GM12878 (cell line): ENCODE data around the gene MACROD2. TPM values are rescaled to one million over a fixed set of nuclear protein-coding genes. Genes with fewer than 3 reads are reported as not detected.

ENCODE experiments used
- ATAC-seq: fragments of 200-7000 bp; cut with Tn5 transposase; 3 replicates; pipeline ENCODE4 v1.9.1; 2020; ENCODE audit warnings: mild to moderate bottlenecking, moderate library complexity
- BruUV-seq: library from RNA; stranded (reverse); fragments of 400-500 nt; replicated peaks from 2 replicates; lab custom pipeline; 2021; lab: Mats Ljungman, UMichigan
- CTCF ChIA-PET: fragments of 300-600 bp; sonication (Branson Sonifier 250); formaldehyde crosslinking; extraction: SDS; loops from one replicate; lab custom pipeline; 2021; ENCODE audit warnings: inconsistent platforms; lab: Yijun Ruan, JAX
- POLR2A ChIA-PET: fragments of 350-600 bp; formaldehyde crosslinking; extraction: SDS; loops from one replicate; lab custom pipeline; 2021; ENCODE audit warnings: inconsistent platforms; lab: Charles Lee
- RAD21 ChIA-PET: fragments of 300-600 bp; sonication (Branson Sonifier 250); formaldehyde crosslinking; loops from one replicate; lab custom pipeline; 2023; ENCODE audit warnings: antibody characterized with exemption; ENCODE audit not compliant: unreplicated experiment; lab: Charles Lee
- SMC1A ChIA-PET: fragments of 300-600 bp; sonication (Branson Sonifier 250); formaldehyde crosslinking; loops from one replicate; lab custom pipeline; 2023; ENCODE audit not compliant: unreplicated experiment, uncharacterized antibody; lab: Charles Lee
- DNase-seq: peaks from one replicate; pipeline ENCODE4 v3.0.0-alpha.2; 2011; ENCODE audit warnings: low read depth, low spot score
- FAIRE-seq: peaks from 3 replicates; lab custom pipeline; 2011; peaks lifted over from hg19 to GRCh38; lab: Jason Lieb, UNC
- H2AFZ ChIP-seq: 2 replicates; pipeline ENCODE4 v1.6.0; 2011; ENCODE audit warnings: low read depth, low read length, control low read depth; ENCODE audit not compliant: control insufficient read depth
- H3K27ac ChIP-seq: 2 replicates; pipeline ENCODE4 v1.5.1; 2011; ENCODE audit warnings: control low read depth; ENCODE audit not compliant: control insufficient read depth, insufficient read depth
- H3K27me3 ChIP-seq, 2 experiments: replicated peaks in 1 of 2; 2 replicates each; pipeline versions ENCODE4 v1.6.0 to v1.6.1; 2011; ENCODE audit warnings: low read length in 1 of 2; ENCODE audit not compliant: control insufficient read depth in 2 of 2, insufficient read depth in 2 of 2
- H3K36me3 ChIP-seq, 2 experiments: 2 replicates each; pipeline ENCODE4 v1.5.1; 2011; ENCODE audit warnings: low read length in 1 of 2; ENCODE audit not compliant: control insufficient read depth in 2 of 2, insufficient read depth in 2 of 2
- H3K4me1 ChIP-seq: 2 replicates; pipeline ENCODE4 v1.6.1; 2011; ENCODE audit warnings: mild to moderate bottlenecking, low read length, moderate library complexity, mixed read lengths; ENCODE audit not compliant: control insufficient read depth, insufficient read depth
- H3K4me2 ChIP-seq: 2 replicates; pipeline ENCODE4 v1.6.0; 2011; ENCODE audit warnings: control low read depth; ENCODE audit not compliant: control insufficient read depth, insufficient read depth
- H3K4me3 ChIP-seq: fragments of 200-600 bp; sonication (generic); 2 replicates; pipeline ENCODE4 v1.5.1; 2016
- H3K79me2 ChIP-seq: 2 replicates; pipeline ENCODE4 v1.6.0; 2011; ENCODE audit warnings: low read length; ENCODE audit not compliant: control insufficient read depth, insufficient read depth
- H3K9ac ChIP-seq: 2 replicates; pipeline ENCODE4 v1.8.0; 2011; ENCODE audit warnings: low read length, control low read depth, mixed read lengths; ENCODE audit not compliant: control insufficient read depth, insufficient read depth
- H3K9me3 ChIP-seq: replicated peaks from 3 replicates; pipeline ENCODE4 v1.5.1; 2011; ENCODE audit warnings: mild to moderate bottlenecking, low read length; ENCODE audit not compliant: control insufficient read depth, insufficient read depth
- H4K20me1 ChIP-seq: 2 replicates; pipeline ENCODE4 v1.6.0; 2011; ENCODE audit not compliant: control insufficient read depth, insufficient read depth
- CBX5 ChIP-seq: sonication (generic); IDR thresholded peaks from 2 replicates; pipeline ENCODE4 v1.6.1; 2016; ENCODE audit warnings: low read depth, moderate library complexity, mild to moderate bottlenecking, inconsistent platforms
- IKZF1 ChIP-seq: fragments of 450-650 bp; conservative IDR thresholded peaks from 2 replicates; pipeline ENCODE4 v1.6.1; 2017; ENCODE audit warnings: antibody characterized with exemption, mild to moderate bottlenecking
- KDM1A ChIP-seq: fragments of 200-600 bp; sonication (generic); IDR thresholded peaks from 2 replicates; pipeline ENCODE4 v1.6.1; 2016; ENCODE audit warnings: borderline replicate concordance
- MLLT1 ChIP-seq: fragments of 450-650 bp; IDR thresholded peaks from 2 replicates; pipeline ENCODE4 v1.6.1; 2016; ENCODE audit warnings: mild to moderate bottlenecking
- POLR2A ChIP-seq: IDR thresholded peaks from 2 replicates; pipeline ENCODE4 v1.6.1; 2011; ENCODE audit warnings: low read depth, mild to moderate bottlenecking, low read length
- RCOR1 ChIP-seq: conservative IDR thresholded peaks from 2 replicates; pipeline ENCODE4 v1.6.1; 2012; ENCODE audit warnings: low read depth, low read length, improper control_type of control experiment
- TBL1XR1 ChIP-seq: IDR thresholded peaks from 2 replicates; pipeline ENCODE4 v1.6.1; 2012; ENCODE audit warnings: low read depth, low read length, improper control_type of control experiment
- TCF12 ChIP-seq: IDR thresholded peaks from 2 replicates; pipeline ENCODE4 v1.6.1; 2011; ENCODE audit warnings: low read depth, mild to moderate bottlenecking, low read length
- TCF3 ChIP-seq: IDR thresholded peaks from 2 replicates; pipeline ENCODE4 v1.6.1; 2012; ENCODE audit warnings: low read depth, mild to moderate bottlenecking, low read length, borderline replicate concordance; ENCODE audit not compliant: insufficient read depth
- ZNF274 ChIP-seq: IDR thresholded peaks from one replicate; pipeline ENCODE4 v1.8.0; 2011; ENCODE audit not compliant: insufficient read length, insufficient read depth
- WGBS: methylation state at CpG from one replicate; pipeline ENCODE4 v1.1.6; 2016; ENCODE audit warnings: low lambda C conversion rate; ENCODE audit not compliant: insufficient replicate concordance, insufficient coverage; ENCODE audit errors: missing lambda C conversion rate; 5-methylcytosine and 5-hydroxymethylcytosine counted together
- in situ Hi-C: fragments of 300-500 bp; cut with MboI; formaldehyde crosslinking; loops from 9 replicates; pipeline ENCODE4 v1.14.3; 2018; ENCODE audit warnings: mixed read lengths
- intact Hi-C: fragments of 100-400 bp; cut with micrococcal nuclease; formaldehyde crosslinking; loops from one replicate; pipeline ENCODE4 v1.14.2; 2022; ENCODE audit not compliant: unreplicated experiment
- polyA plus RNA-seq, 11 experiments: library from polyadenylated mRNA; depleted of rRNA in 4 of 11; unstranded in 6 of 11; stranded (reverse) in 5 of 11; fragments of >200 nt; fragmentation: Nextera tagmentation in 4 of 11; fragmentation: Illumina TruSeq in 1 of 11; extraction: Ambion mirVana in 4 of 11; extraction: Trizol in 1 of 11; gene quantifications; 1 replicate in 1 of 11; 2 replicates in 10 of 11; pipeline versions ENCODE4 v1.2.1 to v1.2.3, GENCODE V29; 2011 to 2016; ENCODE audit warnings: inconsistent platforms in 2 of 11, missing spikeins in 2 of 11, low read depth in 1 of 11
- total RNA-seq, 4 experiments: library from RNA; depleted of rRNA in 3 of 4; stranded (reverse); fragments of >200 nt in 3 of 4; fragmentation: Illumina TruSeq in 1 of 4; extraction: Trizol in 1 of 4; gene quantifications; 2 replicates each; pipeline versions ENCODE4 v1.2.1 to v1.2.3, GENCODE V29; 2013 to 2021
- TF ChIP-seq, protein P1 (sequence below): IDR thresholded peaks from 2 replicates; pipeline ENCODE4 v1.6.1; 2011; ENCODE audit warnings: borderline replicate concordance, low read depth, mild to moderate bottlenecking, moderate library complexity, low read length; ENCODE audit not compliant: insufficient read depth, poor library complexity, severe bottlenecking
- TF ChIP-seq, protein P2 (sequence below): fragments of 450-650 bp; IDR thresholded peaks from 2 replicates; pipeline ENCODE4 v1.6.1; 2017; ENCODE audit warnings: mild to moderate bottlenecking, low read depth, inconsistent platforms; ENCODE audit not compliant: poor library complexity, severe bottlenecking
- TF ChIP-seq, protein P3 (sequence below): fragments of 450-650 bp; formaldehyde crosslinking; IDR thresholded peaks from 2 replicates; pipeline ENCODE4 v1.5.0; 2022; ENCODE audit warnings: mild to moderate bottlenecking, missing genetic modification characterization
- TF ChIP-seq, protein P4 (sequence below): IDR thresholded peaks from 2 replicates; pipeline ENCODE4 v1.6.1; 2012; ENCODE audit warnings: low read depth, low read length, improper control_type of control experiment

Gene MACROD2
- total and polyA plus RNA-seq, 10 of the 15 experiments (the other 5 are each of a cell fraction or from before 2014, with no cell fraction given): 1.1 to 21.5 (median 2.2) TPM

GRCh38 chr20:14877301-14878028 is 882.1 kb downstream of the MACROD2 start:
- Histone ChIP-seq H3K36me3 (no peaks in the 10 kb centered on the region), H4K20me1 (no peaks in the 10 kb centered on the region), H3K9ac (no peak overlapping the region), H3K4me2 (no peak overlapping the region), H2AFZ (no peak overlapping the region), H3K27ac (no peak overlapping the region), H3K4me3 (no peak overlapping the region), H3K4me1 (no peaks in the 10 kb centered on the region), H3K9me3 (no peaks in the 10 kb centered on the region; the same call in 2 of the 3 replicates), H3K79me2 (no peaks in the 10 kb centered on the region), H3K27me3 (no peaks in the 10 kb centered on the region)
- no peak for ATAC-seq
- in situ Hi-C loops: no loop called here
- ChIA-PET RAD21 (no interaction called here), SMC1A (interaction anchor here (1.5 kb wide), 1 partner anchor 12 kb away, joined by 5 read pairs; no protein-coding TSS in a partner anchor), POLR2A (no interaction called here), CTCF (no interaction called here)
- BruUV-seq: no TSS peak
- intact Hi-C loops: loop anchor here (2.0 kb wide), 1 partner anchor 47 kb away; no protein-coding TSS in a partner anchor
- DNase-seq: no peak
- WGBS: 85% methylated on average over 3 of the region's 3 CpGs
- FAIRE-seq: no peak
- TF ChIP-seq RCOR1: no peak
- no peak for TF ChIP-seq POLR2A
- TF ChIP-seq, protein P1, sequence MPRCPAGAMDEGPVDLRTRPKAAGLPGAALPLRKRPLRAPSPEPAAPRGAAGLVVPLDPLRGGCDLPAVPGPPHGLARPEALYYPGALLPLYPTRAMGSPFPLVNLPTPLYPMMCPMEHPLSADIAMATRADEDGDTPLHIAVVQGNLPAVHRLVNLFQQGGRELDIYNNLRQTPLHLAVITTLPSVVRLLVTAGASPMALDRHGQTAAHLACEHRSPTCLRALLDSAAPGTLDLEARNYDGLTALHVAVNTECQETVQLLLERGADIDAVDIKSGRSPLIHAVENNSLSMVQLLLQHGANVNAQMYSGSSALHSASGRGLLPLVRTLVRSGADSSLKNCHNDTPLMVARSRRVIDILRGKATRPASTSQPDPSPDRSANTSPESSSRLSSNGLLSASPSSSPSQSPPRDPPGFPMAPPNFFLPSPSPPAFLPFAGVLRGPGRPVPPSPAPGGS: no peak
- TF ChIP-seq, protein P2, sequence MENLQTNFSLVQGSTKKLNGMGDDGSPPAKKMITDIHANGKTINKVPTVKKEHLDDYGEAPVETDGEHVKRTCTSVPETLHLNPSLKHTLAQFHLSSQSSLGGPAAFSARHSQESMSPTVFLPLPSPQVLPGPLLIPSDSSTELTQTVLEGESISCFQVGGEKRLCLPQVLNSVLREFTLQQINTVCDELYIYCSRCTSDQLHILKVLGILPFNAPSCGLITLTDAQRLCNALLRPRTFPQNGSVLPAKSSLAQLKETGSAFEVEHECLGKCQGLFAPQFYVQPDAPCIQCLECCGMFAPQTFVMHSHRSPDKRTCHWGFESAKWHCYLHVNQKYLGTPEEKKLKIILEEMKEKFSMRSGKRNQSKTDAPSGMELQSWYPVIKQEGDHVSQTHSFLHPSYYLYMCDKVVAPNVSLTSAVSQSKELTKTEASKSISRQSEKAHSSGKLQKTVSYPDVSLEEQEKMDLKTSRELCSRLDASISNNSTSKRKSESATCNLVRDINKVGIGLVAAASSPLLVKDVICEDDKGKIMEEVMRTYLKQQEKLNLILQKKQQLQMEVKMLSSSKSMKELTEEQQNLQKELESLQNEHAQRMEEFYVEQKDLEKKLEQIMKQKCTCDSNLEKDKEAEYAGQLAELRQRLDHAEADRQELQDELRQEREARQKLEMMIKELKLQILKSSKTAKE: no peak
- TF ChIP-seq IKZF1: no peak
- TF ChIP-seq TCF12: no peak
- TF ChIP-seq TCF3: no peak
- no peak for TF ChIP-seq TBL1XR1
- TF ChIP-seq ZNF274: no peak
- TF ChIP-seq, protein P3, sequence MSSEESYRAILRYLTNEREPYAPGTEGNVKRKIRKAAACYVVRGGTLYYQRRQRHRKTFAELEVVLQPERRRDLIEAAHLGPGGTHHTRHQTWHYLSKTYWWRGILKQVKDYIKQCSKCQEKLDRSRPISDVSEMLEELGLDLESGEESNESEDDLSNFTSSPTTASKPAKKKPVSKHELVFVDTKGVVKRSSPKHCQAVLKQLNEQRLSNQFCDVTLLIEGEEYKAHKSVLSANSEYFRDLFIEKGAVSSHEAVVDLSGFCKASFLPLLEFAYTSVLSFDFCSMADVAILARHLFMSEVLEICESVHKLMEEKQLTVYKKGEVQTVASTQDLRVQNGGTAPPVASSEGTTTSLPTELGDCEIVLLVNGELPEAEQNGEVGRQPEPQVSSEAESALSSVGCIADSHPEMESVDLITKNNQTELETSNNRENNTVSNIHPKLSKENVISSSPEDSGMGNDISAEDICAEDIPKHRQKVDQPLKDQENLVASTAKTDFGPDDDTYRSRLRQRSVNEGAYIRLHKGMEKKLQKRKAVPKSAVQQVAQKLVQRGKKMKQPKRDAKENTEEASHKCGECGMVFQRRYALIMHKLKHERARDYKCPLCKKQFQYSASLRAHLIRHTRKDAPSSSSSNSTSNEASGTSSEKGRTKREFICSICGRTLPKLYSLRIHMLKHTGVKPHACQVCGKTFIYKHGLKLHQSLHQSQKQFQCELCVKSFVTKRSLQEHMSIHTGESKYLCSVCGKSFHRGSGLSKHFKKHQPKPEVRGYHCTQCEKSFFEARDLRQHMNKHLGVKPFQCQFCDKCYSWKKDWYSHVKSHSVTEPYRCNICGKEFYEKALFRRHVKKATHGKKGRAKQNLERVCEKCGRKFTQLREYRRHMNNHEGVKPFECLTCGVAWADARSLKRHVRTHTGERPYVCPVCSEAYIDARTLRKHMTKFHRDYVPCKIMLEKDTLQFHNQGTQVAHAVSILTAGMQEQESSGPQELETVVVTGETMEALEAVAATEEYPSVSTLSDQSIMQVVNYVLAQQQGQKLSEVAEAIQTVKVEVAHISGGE: no peak
- TF ChIP-seq MLLT1: no peak
- TF ChIP-seq KDM1A: no peak
- no peak for TF ChIP-seq CBX5
- TF ChIP-seq, protein P4, sequence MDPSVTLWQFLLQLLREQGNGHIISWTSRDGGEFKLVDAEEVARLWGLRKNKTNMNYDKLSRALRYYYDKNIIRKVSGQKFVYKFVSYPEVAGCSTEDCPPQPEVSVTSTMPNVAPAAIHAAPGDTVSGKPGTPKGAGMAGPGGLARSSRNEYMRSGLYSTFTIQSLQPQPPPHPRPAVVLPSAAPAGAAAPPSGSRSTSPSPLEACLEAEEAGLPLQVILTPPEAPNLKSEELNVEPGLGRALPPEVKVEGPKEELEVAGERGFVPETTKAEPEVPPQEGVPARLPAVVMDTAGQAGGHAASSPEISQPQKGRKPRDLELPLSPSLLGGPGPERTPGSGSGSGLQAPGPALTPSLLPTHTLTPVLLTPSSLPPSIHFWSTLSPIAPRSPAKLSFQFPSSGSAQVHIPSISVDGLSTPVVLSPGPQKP: no peak
